ENCODE results near the gene CCDC28B.

The CCDC28B gene

DNA sequence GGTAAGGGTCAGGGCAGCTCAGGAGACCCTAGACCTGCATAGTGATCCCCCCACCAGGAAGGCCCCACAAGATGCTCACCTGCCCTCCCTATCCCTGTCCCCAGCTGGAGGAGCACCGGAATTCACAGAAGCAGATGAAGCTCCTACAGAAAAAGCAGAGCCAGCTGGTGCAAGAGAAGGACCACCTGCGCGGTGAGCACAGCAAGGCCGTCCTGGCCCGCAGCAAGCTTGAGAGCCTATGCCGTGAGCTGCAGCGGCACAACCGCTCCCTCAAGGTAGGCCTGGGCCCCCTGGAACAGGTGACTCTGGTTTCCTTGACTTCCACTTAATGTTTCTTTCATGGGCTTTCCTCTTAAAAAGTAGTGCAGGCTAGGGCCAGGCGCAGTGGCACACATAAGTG is 12.5 kb upstream of the CCDC28B start:
- in situ Hi-C loops (cut with HindIII; ENCODE audit: low pct_ligation_motif_present, low pct_unique_long_range_greater_than_20kb, low sequenced_read_pairs), result no loop called here

DNA sequence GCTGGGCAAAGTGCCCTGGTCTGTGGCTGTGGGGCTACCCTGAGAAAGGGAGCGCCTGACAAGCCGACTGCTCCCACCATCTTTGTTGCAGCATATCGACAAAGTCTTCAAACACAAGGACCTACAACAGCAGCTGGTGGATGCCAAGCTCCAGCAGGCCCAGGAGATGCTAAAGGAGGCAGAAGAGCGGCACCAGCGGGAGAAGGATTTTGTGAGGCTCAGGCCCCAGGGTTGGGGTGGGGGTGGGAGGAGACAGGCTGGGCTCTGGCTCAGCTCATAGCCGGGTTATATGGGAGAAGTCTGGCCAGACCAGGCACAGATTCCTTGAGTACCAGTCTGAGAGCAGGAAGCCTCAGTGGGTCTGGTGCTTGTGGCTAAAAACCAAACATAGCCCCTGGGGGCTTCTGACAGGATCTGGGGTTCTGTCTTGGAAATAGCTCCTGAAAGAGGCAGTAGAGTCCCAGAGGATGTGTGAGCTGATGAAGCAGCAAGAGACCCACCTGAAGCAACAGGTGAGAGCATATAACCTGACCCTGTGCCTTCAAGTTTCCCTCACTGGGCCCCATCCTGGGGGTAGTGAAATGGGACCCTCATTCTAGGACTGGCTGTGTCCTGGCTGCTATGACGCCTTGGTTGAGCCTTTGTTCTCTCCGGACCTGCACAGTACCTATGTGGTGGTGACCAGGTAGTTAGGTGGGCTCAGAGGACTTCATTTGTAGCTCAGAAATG is 8.0 kb upstream of the CCDC28B start:
- DNase-seq, result no peak
- in situ Hi-C loops (cut with HindIII; ENCODE audit: low pct_ligation_motif_present, low pct_unique_long_range_greater_than_20kb, low sequenced_read_pairs), result no loop called here

More for the DNA sequence above, 12.5 kb upstream of the CCDC28B start:
- DNase-seq, result no peak

DNA sequence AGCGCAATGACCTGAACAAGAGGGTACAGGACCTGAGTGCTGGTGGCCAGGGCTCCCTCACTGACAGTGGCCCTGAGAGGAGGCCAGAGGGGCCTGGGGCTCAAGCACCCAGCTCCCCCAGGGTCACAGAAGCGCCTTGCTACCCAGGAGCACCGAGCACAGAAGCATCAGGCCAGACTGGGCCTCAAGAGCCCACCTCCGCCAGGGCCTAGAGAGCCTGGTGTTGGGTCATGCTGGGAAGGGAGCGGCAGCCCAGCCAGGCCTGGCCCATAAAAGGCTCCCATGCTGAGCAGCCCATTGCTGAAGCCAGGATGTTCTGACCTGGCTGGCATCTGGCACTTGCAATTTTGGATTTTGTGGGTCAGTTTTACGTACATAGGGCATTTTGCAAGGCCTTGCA is 5.4 kb upstream of the CCDC28B start:
- no peak for DNase-seq
- in situ Hi-C loops (cut with HindIII; ENCODE audit: low pct_ligation_motif_present, low pct_unique_long_range_greater_than_20kb, low sequenced_read_pairs), result no loop called here

DNA sequence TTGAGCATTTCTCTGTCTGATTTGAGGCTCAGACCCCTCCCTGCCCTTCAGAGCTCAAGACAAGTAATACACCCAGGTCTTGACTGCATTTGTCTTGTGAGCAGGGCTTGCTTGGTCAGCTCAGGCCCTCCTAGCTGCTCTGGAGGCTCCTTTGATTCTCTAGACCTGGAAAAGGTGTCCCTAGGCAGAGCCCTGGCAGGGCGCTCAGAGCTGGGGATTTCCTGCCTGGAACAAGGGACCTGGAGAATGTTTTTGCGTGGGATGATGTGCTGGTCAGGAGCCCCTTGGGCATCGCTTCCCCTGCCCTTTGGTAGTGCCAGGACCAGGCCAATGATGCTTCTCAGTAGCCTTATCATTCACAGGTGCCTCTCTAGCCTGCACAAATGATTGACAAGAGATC is 4.9 kb upstream of the CCDC28B start:
- in situ Hi-C loops (cut with HindIII; ENCODE audit: low pct_ligation_motif_present, low pct_unique_long_range_greater_than_20kb, low sequenced_read_pairs), result no loop called here
- DNase-seq, result no peak

DNA sequence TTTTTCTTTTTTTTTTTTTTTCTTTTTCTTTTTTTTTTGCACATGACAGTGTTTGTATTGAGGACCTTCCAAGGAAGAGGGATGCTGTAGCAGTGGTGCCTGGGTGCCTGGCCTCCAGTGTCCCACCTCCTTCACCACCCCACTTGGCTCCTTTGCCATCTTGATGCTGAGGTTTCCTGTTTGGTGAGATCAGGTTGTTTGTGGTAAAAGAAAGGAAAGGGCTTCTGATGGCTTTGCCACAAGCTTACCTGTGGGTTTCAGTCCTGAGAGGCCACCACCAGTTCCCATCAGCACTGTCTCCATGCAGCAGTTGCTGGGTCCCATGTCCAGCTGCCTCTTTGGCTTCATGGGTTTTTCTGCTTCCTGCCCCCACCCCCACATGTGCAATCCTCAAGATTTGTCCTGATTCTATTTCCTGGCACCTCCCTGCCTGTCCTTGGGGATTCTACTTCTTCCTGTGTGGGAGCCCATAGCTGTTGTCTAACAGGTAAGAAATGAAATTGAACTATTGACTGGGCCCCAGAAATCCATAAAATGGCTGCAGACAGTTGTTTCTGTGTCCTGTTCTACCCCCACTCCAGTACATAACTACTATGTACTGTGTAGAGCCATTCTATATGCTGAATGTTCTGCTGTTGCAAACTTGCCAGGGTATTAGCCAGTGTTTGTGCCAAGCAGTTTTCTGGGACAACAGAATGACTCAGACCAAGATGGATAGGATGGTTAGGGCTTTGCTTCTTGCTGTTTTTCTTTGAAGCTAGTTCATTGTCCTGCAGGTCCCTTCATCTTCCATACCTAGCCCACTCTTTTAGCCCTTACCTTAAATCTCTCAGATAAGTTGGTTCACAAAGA is 4.2 kb upstream of the CCDC28B start:
- DNase-seq, result no peak
- in situ Hi-C loops (cut with HindIII; ENCODE audit: low pct_ligation_motif_present, low pct_unique_long_range_greater_than_20kb, low sequenced_read_pairs), result no loop called here

DNA sequence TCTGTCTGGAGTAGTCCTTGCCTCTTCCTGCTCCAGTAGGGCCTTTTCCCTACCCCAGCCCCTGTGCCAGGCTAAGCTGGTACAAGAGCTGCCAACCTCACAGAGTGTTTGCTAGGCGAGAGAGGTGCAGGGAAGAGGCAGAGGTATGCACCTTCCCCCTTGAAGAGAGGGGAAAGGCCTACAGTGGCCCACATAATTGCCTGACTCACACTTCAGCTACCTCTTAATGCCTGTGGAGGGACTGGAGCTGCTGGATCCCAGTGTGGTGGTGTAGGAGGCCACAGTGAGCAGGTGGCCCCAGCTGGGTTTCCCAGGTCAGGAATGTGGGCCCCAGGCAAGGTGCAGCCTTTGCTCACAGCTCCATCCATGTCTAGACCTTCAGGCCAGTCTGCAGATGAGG is 3.3 kb upstream of the CCDC28B start:
- no peak for DNase-seq

DNA sequence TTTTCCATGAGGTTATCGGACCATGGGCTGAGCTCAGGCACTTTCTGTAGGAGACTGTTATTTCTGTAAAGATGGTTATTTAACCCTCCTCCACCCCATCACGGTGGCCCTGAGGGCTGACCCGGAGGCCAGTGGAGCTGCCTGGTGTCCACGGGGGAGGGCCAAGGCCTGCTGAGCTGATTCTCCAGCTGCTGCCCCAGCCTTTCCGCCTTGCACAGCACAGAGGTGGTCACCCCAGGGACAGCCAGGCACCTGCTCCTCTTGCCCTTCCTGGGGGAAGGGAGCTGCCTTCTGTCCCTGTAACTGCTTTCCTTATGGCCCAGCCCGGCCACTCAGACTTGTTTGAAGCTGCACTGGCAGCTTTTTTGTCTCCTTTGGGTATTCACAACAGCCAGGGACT is 2.6 kb upstream of the CCDC28B start:
- no peak for DNase-seq
- in situ Hi-C loops (cut with HindIII; ENCODE audit: low pct_ligation_motif_present, low pct_unique_long_range_greater_than_20kb, low sequenced_read_pairs), result no loop called here

More for the DNA sequence above, 3.3 kb upstream of the CCDC28B start:
- in situ Hi-C loops (cut with HindIII; ENCODE audit: low pct_ligation_motif_present, low pct_unique_long_range_greater_than_20kb, low sequenced_read_pairs), result no loop called here

DNA sequence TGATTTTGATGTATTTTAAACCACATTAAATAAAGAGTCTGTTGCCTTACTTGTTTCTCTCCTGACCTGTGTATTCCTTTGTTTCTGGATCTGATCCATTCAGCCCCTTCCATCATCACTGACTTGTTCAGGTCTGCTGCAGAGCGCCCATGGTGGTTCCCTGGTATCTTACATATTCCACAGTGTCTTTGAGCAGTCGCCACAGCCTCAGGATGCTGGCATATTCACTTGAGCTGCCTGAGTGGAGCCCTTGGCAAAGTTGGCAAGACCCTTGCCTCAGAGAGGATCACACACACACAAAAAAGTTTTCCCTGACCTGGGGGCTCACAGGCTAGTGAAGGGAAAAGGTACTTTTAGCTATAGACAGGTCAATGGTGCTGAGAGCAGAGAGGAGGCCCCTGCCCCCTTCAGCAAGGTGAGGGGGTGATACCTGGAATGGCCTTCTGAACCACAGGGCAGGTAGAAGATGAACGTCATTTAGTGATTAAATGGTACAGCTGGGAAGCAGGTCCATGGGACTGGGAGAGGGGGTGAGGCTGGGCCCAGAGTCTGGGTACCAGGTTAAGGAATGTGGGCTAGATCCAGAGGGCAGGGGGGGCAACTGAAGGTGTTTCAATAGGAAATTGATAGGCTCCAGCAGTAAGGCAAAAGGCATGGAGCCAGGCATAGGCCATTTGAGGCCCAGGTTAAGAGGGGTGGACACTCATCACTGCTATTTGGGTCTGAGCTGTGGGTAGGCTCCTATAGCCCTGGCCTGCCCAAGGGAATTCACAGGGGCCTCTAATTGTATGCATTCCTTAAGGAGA is 2.0 kb upstream of the CCDC28B start:
- in situ Hi-C loops (cut with HindIII; ENCODE audit: low pct_ligation_motif_present, low pct_unique_long_range_greater_than_20kb, low sequenced_read_pairs), result no loop called here
- no peak for DNase-seq

DNA sequence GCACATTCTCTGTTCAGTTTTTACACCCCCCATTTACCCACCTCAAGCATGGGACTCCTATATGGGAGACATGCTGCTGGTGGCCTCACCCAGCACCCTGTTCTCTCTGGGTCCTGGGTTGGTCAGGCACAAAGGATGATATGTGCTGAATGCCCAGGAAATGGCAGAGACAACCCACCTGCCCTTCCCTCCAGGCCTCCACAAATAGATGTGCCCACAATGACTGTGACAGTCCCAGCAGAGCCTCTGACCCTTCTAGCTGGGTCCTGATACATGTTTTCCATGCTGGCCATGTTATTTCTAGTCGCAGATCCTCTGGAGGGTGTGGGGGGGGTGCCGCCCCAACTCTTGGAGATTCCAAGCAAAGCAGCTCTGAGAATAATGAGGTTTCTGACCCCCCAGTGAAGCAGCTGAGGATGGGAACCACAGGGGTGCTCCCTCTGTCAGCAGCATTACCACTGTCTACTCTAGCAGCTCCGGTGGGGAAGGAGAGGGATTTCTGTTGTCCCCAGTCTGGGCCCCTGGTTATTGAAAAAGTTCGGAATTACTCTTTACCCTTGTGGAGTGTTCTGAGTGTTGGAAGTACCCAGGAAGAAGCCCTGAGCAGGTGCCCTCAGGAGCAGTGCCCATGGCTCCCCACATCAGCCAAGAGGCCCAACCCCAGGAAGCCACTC is 1.2 kb upstream of the CCDC28B start:
- no peak for DNase-seq
- in situ Hi-C loops (cut with HindIII; ENCODE audit: low pct_ligation_motif_present, low pct_unique_long_range_greater_than_20kb, low sequenced_read_pairs), result no loop called here

DNA sequence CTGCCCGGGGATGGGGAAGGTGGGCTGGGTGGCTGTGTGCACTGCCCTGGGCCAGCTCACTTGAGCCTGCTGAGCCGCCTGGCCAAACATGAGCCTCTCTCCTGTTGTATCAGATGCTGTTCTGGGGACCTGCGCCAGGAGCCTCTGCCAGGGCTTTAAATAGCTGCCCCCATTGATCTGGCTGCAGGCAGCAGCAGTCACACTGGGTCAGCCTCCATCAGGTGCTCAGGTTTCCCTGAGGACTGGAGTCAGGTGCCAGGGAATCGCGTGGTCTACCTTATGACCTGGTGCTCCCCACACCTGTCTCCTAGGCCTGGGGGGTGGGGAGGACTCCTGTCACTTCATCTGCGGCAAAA is 700 bp upstream of the CCDC28B start:
- in situ Hi-C loops (cut with HindIII; ENCODE audit: low pct_ligation_motif_present, low pct_unique_long_range_greater_than_20kb, low sequenced_read_pairs), result no loop called here
- DNase-seq, result no peak

DNA sequence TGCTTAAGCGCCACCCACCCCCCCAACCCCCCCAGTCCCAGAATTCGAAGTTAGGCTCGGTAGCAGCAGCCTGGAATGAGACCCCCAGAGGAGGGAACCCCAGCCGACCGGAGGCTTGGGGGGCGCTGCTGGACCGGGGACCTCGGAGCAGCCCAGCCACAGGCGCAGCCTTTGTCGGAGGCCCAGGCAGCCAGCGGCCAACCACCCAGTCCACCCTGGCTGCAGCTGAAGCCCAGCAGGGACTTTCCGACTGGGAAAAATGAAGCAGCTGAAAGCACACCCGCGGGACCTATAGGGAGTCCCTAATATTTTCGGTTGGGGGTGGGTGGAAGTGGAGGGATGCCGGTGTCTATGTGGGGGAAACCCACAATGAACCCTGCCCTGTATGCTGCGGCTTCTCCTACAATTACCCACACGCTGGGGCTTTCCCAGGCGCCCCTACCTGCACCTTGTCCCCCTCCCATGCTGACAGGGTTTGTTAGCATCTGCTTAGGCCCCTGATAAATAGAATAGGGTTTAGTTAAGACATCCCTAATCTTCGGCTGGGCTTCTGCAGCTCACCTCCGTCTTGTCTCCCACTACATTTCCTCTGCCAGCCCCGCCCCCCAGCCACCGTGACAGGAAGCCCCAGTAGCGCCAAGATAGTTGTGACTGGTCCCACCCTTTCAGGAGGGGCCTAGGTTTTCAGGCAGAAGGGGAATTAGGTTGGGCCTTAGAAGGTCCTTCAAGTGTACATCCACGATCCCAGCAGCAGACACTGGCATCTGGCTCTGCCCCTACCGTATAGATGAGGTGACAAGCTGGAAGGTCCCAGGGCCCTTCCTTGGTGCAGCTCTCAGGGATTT is 838 bp downstream of the CCDC28B start:
- in situ Hi-C loops (cut with HindIII; ENCODE audit: low pct_ligation_motif_present, low pct_unique_long_range_greater_than_20kb, low sequenced_read_pairs), result no loop called here

DNA sequence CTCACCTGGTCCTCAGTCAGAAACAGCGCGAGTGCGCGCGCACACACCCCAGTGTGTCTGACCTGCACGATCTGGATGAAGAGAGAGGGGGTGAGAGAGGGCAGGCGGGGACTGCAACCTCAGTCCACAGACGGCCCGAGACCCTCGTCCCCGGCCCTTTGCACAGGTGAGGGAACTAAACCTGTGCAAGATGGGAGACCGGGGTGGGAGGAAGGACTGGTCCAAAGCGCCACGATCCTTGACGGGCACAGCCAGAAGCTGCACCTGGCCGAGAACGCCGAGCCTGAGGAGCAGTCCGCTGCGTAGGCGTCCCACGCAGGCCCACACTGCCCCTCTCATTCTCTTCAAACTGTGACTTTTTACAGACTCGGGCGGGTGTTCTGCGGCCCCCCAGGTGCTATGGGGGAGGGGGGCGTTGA is 4.6 kb downstream of the CCDC28B start:
- in situ Hi-C loops (cut with HindIII; ENCODE audit: low pct_ligation_motif_present, low pct_unique_long_range_greater_than_20kb, low sequenced_read_pairs), result no loop called here
- DNase-seq, result no peak

More for the DNA sequence above, 838 bp downstream of the CCDC28B start:
- DNase-seq, result peak; percentile 25

DNA sequence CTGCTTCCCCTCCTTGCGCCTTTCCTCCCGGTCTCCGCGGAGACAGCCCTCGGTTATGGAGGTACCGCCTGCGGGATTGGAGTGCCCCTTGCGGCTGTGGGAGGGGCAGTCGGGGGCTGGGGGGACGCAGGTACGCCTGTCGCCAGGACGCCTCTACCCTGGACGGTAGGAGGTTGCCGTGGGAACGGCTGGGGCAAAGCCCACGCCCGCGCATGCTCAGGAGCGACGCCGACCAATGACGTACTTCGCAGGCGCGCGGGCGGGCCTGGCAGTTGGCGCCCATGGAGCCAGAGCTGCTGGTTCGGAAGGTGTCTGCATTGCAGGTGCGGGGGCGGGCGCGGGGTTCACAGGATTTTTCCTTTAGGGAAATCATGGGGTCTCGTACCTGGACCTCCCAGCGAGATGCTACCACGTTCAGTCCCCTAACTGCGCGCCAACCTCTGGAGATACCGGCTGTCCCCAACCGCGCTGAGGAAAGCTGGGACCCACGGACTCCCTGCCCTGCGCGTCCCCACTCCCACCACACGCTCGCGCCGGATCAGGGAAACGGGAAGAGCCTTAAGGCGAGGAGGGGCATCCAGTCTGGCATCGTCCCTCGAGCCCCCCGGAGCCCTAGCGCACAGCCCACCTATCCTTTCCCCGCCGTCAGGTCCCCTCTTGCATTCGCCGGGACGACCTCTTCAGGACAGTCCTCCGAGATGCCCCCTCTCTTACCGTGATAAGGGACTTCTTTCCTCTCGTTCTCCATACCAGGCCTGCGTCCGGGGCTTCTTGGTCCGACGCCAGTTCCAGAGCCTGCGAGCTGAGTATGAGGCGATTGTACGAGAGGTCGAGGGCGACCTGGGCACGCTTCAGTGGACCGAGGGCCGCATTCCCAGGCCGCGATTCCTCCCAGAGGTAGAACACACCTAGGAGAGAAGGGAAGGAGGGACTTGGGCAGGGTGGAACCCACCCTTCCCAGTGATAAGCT is 5.3 kb downstream of the CCDC28B start, which contains the start of gene IQCC:
IQCC (plus strand) TSS at position 271 of the 970 bp plus-strand sequence; CDS start at position 282, 11 bp downstream.
- in situ Hi-C loops (cut with HindIII; ENCODE audit: low pct_ligation_motif_present, low pct_unique_long_range_greater_than_20kb, low sequenced_read_pairs), result no loop called here

DNA sequence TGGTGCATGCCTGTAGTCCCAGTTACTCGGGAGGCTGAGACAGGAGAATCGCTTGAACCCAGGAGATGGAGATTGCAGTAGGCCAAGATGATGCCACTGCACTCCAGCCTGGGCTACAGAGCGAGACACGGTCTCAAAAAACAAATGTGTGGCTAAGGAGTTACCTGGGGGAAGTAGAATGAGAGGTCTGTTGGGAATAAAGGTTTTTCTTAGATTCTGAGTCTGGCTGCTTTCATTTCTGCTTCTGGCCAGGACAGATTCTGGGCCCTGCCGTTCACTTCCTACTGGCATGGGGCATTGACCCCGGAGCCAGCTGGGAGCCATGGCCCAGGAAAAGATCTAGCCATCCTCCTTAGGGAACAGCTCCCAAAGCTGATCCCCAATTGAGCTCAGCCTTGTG is 8.1 kb downstream of the CCDC28B start:
- no peak for DNase-seq
- in situ Hi-C loops (cut with HindIII; ENCODE audit: low pct_ligation_motif_present, low pct_unique_long_range_greater_than_20kb, low sequenced_read_pairs), result no loop called here

More for the DNA sequence above, 5.3 kb downstream of the CCDC28B start, which contains the start of gene IQCC:
- peak; percentile 82 for DNase-seq

DNA sequence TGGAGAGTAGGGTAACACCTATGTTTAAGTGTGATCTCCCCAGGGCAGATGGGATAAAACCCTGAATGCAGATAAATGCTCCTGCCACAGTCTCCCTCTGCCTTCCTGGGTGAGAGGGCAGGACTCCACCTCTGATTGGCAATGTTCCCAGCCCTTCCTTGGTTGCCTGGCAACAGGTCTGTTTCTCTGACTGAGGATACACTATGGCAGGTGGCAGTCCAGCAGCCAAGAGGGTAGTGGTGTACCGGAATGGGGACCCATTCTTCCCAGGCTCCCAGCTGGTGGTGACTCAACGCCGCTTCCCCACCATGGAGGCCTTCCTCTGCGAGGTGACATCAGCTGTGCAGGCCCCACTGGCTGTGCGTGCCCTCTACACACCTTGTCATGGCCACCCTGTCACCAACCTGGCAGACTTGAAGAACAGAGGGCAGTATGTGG is 8.5 kb downstream of the CCDC28B start, which contains the start of gene DCDC2B:
DCDC2B (plus strand) TSS at position 199 of the 438 bp plus-strand sequence; CDS start at position 204, 5 bp downstream.
- in situ Hi-C loops (cut with HindIII; ENCODE audit: low pct_ligation_motif_present, low pct_unique_long_range_greater_than_20kb, low sequenced_read_pairs), result no loop called here
- peak; percentile 78 for DNase-seq

Measured in ACHN (cell line).